ENCODE results near the gene NAB1.

The NAB1 gene

GRCh38 chr2:190716176-190716807 is 67.4 kb downstream of the NAB1 start:
- no peak for DNase-seq (ENCODE audit: low read depth)

GRCh38 chr2:190717306-190717705 is 68.4 kb downstream of the NAB1 start:
- no peak for DNase-seq (ENCODE audit: low read depth)

GRCh38 chr2:190717764-190718651 is 69.1 kb downstream of the NAB1 start:
- no peak for DNase-seq (ENCODE audit: low read depth)

DNA sequence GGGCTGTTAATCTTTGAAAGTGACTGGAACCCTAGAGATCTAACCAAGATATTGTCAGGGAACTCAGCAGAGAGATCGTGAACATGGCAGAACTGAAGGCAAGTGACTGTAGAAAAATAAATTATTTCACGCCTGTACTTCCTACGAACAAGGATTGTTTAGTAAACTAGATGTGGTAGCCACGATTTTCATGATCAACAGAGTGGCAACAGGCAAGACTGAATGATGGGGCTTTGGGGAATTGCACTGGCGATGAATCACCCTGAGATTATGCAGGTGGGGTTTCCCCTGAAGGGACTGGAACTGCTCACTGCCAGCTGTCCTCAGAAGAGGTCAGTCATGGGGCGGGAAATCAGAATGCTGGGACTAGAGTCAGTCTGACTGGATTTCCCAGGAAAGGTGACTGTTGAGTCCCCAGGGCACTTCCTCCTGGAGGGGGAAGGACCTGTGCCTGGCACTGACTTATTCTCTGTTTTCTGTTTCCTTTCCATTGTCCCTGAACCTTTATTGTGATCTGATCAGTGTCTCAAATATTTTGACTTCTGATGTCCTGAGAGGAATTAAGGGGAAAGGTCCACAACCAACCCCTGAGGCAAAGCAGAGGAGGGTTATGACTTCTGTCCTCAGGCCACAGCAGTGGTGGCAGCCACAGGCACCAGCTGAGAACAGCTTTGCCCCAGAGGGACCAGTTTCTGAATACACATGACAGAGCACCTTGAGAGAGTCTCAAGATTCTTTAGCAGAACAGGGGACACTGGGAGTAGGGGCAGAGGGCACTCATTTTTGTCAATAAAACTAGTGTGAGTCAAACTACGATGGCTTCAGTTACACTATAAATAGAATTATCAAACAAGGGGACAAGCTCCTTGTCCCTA is 70.0 kb downstream of the NAB1 start:
- no peak for DNase-seq (ENCODE audit: low read depth)

- DNase-seq (ENCODE audit: low read depth) = no peak
Measured at GRCh38 chr2:190720276-190720675, 71.4 kb downstream of the NAB1 start.

DNA sequence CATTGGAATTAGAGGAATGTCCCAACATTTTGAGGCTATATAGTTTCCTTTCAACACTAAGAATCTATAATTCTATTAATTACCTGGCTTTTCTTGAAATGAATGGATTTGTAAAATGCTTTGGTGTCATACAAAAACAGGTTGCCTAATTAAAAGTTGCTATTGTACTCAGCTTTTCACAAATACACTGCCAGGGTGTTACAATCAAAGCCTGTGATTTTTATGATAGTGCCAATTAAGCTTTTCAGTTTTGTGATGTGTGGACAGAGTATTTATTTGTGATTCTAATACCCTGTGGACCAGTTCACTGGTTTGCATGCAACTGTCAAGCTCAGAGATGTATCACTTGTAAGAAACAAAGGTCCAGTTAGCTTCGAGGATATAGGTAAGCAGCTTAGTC is 71.8 kb downstream of the NAB1 start:
- no peak for DNase-seq (ENCODE audit: low read depth)

DNA sequence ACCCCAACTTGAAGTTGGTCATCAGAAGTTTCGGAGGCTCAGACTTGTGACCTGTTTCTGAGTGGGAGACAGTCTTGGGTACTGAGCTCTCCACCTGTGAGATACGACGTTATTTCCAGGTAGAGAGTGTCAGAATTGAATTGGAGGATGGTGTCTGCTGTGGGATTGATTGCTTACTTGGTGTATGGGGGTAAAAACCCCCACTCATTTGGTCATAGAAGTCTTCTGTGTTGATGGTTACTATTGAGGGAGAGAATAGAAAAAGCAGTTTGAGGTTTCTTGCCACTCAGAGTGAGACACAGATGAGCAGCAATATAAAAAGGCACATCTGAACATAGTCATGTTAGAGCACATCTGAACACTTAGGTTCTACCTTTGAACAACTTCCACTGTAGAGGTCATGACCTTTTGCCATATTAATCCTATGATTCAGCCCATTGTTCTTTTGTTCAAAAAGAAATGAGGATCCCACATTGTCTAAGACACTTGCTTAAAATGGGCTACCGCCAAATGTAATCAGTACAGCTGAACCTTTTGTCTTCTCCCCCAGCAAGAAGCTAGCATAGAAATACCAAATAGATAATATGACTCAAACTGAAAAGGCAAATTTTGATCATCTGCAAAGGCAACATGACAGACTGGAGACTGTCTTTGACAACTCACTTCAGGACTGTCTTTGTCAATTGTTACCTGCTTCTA is 73.3 kb downstream of the NAB1 start:
- DNase-seq (ENCODE audit: low read depth) = no peak

DNA sequence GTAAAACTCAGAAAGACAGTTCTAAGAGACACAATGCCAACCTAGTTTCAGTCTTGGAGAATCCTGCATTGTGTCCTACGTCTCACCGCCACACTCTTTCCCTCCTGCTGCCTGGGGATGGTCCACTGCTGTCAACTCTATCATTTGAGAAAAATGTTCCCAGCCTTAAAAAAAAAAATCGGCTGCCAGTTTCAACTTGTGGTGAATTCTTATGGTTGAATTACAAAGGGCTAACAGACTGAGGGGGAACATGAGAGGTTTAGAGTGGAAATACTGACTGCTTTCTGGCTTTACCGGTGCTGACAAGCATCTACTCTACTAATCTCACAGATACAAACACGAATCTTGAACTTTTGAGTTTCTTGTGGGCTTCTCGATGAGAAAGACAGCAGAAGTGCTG is 74.0 kb downstream of the NAB1 start:
- no peak for DNase-seq (ENCODE audit: low read depth)

DNA sequence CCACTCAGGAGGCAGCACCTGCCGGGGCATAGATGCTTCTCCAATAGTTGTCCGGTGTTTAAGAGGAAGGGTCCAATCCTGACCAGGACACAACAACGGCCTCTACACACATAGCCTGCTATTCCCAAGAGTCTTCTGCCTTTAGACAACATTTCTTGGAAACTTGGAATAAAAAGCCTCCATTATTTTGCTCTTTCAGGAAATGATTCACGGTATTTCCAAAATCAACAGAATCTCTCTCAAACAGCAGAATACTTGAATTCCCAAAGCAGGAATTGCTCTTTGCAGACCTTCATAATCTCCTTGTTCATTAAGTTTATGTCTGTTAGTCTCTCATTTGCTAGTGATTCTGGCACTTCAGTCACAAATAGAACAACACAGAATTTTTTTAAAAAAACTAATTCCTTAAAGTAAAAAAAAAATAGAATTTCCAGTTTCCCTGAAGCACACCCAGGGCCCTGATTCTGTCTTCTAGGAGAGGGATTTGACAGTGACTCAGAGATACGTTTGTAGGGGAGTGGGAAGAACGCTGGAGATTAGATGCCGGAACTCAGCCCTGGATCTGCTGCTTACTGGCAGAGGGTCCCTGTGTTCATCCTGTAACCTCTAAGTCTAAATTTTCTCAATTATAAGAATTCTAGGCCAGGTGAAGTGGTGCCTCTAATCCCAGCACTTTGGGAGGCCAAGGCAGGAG is 74.7 kb downstream of the NAB1 start:
- DNase-seq (ENCODE audit: low read depth) = no peak

DNA sequence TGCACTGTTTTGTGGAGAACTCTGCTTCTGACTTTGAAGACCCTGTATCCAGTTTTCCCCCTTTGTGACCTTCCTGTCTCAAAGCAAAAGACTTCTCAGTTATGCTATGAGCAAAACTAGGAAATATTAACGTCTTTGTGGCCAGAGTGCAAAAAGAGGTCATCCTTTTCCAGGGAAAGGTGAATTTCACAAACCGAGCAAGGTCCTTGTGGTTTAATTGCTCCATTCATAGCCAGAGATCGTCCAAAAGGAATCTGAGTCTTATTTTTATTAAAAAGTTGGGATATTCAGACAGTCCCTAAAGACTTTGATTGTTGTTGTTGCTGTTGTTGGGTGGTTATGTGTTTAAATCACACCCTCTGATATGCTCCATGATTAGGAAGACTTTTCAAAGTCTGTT is 77.4 kb downstream of the NAB1 start:
- DNase-seq (ENCODE audit: low read depth) = no peak

- no peak for DNase-seq (ENCODE audit: low read depth)
Measured at GRCh38 chr2:190736355-190736754, 87.5 kb downstream of the NAB1 start.

GRCh38 chr2:190740449-190740848 is 91.6 kb downstream of the NAB1 start:
- no peak for DNase-seq (ENCODE audit: low read depth)
